ENCODE results near the gene RELA.
"Not testable (repeated sequence)": the region's sequence is repeated elsewhere in the genome, so short reads cannot be mapped to it uniquely, and the experiment has no call there.

The RELA gene

DNA sequence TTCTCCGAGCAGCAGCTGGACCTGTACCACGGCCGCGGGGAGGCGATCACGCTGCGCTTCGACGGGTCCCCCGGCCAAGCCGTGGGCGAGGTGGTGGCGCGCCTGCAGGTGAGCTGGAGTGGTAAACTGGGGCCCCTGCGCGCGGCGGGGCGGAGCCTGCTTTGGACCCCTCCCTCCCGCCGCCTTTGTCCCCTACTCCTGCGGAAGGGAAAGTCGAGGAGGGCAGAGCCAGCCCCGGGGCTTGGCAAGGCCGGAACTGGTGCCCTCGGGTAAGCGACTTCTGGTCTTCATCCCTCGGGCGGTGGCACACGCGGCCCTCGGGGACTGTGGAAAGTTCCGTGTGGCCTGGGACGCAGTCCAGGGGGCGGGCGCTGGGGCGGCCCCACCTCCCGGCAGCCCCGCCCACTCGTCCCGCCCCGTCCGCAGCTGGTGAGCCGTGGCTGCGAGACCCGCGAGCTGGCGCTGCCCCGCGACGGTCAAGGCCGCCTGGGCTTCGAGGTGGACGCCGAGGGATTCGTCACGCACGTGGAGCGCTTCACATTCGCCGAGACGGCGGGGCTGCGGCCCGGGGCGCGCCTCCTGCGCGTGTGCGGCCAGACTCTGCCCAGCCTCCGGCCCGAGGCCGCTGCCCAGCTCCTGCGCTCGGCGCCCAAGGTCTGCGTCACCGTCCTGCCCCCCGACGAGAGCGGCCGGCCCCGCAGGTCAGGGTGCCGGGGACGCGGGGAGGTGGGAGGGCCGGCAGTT is 15.6 kb downstream of the RELA start:
- DNase-seq = peak; percentile 41

DNA sequence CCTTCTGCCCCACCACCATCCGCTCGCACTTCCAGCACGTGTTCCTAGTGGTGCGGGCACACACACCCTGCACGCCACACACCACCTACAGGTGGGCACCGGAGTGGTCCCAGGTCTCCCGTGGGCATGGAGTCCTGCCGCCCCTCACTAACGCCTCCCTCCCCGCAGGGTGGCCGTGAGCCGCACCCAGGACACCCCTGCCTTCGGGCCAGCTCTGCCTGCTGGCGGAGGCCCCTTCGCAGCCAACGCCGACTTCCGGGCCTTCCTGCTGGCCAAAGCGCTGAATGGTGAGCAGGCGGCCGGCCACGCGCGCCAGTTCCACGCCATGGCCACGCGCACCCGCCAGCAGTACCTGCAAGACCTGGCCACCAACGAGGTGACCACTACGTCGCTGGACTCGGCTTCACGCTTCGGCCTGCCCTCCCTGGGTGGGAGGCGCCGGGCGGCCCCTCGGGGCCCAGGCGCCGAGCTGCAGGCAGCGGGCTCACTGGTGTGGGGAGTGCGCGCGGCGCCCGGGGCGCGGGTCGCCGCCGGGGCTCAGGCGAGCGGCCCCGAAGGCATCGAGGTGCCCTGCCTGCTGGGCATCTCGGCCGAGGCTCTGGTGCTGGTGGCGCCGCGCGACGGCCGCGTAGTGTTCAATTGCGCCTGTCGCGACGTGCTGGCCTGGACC is 16.3 kb downstream of the RELA start:
- no peak for DNase-seq

DNA sequence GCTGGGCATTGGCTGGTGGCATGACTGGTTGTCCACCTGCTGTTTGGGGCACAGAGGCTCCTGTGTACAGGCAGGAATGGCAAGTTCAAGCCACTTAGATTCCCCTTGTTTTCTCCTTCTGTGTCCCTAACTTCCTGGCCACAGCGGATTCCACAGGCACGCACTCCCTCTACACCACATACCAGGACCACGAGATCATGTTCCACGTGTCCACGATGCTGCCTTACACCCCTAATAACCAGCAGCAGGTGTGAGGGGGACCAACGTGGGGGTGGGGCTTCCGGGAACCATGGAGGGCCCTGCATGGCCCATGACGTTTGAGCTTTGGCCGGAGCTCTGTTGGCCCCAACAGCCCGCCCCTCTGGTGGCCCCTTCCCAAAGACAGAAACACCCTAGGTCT is 17.0 kb downstream of the RELA start:
- no peak for DNase-seq

DNA sequence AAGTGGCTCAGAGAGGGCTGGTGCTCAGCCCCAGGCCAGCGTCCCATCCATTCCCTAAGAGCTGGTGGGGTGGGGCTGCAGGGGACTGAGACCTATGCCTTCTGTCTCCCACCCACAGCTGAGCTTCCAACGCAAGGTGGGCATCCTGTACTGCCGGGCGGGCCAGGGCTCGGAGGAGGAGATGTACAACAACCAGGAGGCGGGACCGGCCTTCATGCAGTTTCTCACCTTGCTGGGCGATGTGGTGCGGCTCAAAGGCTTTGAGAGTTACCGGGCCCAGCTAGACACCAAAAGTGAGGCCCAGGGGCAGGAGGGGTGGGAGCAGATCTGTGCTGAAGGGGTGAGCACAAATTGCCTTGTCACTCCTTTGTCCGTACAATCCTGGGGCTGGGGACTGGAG is 17.9 kb downstream of the RELA start:
- no peak for DNase-seq

DNA sequence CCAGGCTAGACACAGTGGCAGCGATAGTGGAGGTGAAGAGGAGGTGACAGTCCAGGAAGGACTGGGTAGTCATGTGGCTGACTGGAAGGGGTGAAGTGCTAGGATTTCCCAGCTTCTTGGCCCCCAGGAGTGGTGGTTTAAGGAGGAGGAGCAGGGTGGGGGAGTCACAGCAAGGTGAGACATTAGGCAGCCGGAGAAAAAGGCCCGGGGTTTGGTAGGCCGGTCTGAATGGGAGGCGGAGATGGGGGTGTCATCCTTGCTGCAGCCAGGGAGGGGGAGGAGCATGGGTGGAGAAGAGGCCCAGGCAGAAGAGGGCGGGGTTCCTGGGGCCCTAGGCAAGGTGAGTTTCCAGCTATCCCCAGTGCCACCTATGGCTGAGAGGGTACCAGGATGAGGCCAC is 18.7 kb downstream of the RELA start:
- DNase-seq = no peak

DNA sequence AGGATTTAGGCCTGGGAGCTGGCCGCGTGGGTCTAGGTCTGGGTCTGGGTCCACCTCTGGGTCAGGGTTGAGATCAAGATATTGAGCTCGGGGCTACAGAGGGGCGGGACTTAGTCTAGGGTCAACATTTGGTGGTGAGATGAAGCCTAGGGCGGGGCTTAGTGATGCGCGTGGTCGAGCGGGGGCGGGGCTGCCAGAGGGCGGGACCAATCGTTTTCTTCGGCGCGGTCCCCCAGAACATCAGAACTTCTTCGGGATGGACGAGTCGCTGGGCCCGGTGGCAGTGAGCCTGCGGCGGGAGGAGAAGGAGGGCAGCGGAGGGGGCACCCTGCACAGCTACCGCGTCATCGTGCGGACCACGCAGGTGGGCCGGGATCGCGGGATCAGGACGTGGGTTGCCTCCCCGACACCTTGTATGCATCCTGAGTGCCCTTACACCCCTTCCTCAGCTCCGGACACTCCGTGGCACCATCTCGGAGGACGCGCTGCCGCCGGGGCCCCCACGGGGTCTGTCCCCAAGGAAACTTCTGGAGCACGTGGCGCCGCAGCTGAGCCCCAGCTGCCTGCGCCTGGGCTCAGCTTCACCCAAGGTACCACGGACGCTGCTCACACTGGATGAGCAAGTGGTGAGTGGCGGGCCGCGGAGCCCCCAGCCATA is 20.6 kb downstream of the RELA start:
- DNase-seq = peak; percentile 73

DNA sequence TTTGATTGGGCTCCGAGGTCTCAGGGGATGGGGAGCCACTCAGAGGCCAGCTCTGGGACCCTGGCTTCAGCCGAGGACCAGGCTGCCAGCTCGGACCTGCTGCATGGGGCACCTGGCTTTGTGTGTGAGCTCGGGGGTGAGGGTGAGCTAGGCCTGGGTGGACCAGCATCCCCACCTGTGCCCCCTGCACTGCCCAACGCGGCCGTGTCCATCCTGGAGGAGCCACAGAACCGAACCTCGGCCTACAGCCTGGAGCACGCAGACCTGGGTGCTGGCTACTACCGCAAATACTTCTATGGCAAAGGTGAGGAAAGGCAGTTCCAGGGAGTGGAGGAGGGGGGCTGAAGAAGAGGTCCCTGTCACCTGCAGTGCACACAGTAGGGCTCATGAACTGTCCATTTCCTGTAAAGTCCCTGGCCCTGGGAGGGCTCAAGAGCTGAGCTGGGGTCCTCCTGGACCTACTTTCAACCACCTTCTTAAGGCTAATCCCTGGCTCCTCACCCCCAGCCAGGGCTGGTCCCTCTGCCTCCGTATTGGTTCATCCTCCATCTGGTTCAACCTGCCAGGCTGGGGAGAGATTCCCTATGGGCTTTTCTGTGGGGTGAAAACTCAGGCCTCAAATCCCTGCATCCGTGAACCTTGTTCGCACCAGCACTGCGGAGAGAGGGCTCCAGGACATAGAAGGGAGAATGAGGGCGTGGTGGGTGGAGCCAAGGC is 21.3 kb downstream of the RELA start:
- peak; percentile 73 for DNase-seq

DNA sequence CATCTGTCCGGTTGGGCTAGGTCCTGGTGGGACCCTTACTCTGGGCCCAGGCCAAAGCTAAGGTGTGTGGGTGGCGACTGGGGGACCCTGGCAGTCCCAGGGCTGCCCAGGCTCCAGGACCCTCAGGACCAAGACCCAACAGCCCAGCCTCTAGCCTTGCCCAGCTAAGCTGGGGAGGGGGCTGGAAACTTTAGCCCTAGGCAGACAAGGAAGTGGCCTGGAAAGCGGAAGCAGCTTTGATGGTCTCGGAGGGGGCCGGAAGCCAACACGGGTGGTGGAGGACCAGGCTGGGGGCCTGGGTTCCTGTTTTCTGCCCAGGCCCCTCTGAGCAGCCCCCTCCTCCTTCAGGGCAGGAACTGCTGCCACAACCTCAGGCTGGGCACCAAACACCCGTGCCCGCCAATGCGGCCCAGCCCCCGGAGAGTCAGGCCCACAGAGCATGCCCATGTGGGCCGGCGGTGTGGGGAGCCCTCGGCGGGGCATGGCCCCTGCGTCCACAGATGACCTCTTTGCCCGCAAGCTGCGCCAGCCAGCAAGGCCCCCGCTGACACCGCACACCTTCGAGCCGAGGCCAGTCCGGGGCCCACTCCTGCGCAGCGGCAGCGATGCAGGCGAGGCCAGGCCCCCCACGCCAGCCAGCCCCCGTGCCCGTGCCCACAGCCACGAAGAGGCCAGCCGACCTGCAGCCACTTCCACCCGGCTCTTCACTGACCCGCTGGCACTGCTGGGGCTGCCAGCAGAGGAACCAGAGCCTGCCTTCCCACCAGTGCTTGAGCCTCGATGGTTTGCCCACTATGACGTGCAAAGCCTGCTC is 22.0 kb downstream of the RELA start:
- no peak for DNase-seq

DNA sequence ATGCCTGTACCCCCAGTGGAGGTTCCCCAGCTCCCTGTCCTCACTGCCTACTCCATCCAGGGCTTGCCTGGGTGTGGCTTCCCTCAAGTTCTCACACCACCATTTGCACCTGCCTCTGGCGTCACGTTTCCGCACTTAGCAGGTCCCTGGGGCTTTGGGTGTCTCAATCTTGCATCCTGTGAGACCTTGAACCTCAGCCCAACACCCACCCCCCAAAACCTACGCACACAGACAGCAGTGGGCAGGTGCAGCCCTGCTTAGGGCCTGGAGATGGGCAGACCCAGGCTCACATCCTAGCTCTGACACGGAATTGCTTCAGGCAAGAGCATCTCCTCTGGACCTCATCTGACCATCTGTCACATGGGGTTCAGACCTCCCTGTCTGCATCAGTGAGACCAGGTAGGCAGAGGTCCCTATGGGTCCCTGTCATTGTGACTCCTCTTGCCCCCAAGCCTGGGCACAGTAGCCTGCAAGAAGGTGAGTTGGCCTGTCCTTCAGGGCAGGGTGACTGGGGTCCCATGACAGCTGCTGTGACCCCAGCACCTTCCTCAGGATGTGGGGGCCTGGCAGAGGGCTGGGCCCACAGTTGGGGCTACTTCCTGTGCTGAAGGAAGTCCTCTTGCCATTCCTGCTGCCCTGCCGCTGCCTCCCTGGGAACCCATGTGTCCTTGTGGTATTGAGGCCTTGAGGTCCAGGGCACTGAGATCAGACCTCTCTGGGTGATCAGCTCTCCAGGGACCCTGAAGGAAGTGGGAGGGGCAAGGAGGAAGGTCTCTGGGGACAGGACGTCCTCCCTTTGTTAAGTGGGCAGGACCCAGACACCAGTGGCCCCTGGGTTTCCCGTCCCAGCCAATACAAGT is 22.9 kb downstream of the RELA start:
- no peak for DNase-seq

DNA sequence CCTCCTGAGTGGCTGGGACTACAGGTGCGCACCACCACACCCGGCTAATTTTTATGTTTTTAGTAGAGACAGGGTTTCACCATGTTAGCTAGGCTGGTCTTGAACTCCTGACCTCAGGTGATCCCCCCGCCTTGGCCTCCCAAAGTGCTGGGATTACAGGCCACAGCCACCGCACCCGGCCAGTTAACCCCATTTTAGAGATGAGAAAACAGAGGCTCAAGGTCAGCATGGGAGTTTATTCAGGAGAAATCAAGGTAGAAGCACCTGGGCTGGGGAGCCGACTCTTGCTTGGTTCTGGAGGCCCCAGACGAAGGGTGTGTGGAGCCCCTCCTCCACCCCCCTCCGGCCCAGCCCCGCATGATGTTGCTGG is 23.5 kb downstream of the RELA start:
- not testable (repeated sequence) for DNase-seq

DNA sequence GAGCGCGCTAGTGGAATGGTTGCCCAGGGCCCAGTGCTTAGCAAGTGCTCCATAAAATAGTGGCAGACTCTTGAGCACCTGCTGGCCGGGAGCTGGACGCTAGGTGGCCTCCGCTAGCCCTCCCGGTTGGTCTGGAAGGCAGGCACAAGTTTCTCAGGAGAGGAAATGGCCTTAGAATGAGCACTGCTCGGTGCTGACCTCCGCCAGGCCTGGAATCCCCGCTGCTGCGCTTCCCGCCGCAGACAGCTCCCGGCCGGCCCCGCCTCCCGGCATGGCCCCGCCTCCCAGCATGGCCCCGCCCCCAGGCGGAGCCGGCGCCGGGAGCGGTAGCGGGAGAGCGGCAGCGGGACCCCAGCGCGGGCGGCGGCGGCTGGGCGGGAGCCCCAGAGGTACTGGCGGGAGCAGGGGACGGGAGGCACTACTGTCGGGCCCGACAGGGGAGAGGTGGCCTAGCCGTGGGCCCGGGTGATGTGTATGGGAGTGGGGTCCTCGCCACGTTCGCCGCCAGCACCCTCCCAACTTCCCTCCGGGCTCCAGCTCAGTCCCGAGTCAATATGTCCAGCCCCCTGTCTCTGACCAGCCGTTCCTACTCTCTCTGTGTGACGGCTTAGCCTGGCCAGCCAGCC is 24.8 kb downstream of the RELA start, which contains the start of gene SIPA1:
Gene SIPA1, plus strand, starts transcription at position 308 of the 626 bp plus-strand sequence. CDS start 2,821 bp downstream, outside the sequence.
- DNase-seq = peak; percentile 65

DNA sequence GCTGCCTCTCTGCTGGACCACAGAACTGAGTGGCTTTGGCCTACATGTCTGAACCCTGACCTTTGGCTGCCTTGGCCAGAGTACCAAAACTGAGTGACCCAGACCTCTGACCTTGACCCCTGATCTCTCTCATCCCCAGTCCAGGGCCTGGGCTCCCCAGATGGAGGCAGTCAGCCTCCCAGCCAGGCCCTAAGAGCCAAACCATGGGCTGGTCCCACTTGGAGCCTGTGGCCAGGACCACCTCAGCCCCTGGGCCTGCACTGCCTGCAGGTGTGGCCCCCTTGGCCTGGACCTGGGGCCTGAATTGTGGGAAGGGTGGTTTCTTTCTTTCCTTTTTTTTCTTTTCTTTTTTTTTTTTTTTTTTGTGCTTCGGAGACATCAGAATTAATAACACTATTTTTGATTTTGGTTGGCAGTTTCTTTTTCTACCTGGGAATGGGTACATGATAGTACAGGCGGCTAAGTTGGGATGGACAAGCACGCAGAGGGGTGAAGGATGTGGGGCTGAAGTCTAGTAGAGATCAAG is 25.6 kb downstream of the RELA start:
- DNase-seq = no peak

DNA sequence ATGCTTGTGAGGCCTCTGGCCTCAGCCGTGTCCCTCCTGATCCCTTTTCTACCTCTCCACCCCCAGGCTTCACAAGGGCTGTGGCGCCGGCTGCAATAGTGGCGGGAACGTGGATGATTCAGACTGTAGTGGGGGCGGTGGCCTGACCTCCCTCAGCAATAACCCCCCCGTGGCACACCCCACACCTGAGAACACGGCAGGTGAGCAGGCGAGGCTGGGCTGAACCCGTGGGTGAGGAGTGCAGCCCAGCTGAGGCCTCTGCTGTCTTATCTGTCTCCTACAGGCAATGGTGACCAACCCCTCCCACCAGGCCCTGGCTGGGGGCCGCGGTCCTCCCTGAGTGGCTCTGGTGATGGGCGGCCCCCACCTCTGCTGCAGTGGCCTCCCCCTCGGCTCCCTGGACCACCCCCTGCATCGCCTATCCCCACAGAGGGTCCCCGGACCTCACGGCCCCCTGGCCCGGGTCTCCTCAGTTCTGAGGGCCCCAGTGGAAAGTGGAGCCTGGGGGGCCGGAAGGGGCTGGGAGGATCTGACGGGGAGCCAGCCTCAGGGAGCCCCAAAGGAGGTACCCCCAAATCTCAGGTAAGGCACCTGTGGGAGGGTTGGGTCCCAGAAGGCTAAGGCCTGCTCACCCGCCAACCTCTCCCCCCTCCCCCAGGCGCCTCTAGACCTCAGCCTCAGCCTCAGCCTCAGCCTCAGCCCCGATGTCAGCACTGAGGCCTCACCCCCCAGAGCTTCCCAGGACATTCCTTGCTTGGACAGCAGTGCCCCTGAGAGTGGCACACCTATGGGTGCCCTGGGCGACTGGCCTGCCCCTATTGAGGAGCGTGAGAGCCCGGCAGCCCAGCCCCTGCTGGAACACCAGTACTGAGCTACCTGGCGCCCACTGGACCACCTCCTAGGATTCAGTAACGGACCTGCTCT is 26.3 kb downstream of the RELA start:
- no peak for DNase-seq

DNA sequence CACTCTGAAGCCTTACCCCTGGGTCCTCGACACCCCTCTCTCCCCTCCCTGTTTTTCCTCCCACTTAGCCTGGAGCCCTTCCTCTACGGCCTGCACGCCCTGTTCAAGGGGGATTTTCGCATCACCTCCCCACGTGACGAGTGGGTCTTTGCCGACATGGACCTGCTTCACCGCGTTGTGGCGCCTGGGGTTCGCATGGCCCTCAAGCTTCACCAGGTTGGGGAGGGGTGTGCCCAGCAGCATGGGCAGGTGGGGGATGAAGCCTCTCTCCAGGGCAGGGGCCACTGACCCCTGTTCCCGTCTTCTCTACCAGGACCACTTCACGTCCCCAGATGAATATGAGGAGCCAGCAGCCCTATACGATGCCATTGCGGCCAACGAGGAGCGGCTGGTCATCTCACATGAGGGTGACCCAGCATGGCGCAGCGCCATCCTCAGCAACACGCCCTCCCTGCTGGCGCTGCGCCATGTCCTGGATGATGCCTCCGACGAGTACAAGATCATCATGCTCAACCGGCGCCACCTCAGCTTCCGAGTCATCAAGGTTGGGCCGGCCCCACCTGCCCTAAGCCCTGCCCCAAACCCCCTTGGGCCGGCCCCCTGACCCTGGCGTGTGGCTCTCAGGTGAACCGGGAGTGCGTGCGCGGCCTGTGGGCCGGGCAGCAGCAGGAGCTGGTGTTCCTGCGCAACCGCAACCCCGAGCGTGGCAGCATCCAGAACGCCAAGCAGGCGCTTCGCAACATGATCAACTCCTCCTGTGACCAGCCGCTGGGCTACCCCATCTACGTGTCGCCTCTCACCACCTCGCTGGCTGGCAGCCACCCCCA is 27.6 kb downstream of the RELA start:
- no peak for DNase-seq

DNA sequence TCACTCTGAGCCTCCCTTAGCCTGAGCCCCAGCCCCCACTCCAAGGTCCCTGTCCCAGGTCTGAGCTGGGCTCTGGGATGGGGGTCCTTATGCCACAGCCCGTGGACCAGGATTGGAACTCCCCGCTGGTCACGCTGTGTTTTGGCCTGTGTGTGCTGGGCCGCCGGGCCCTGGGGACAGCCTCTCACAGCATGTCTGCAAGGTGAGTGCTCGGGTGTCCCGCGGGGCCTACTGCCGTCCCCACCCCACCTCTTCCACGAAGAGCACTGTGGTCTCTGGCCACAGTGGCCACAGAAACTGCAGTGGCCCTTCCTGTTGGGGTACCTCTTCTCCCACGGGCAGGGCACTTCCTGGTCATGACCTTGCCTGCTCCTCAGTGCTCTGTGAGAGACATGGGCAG is 28.3 kb downstream of the RELA start:
- DNase-seq = no peak

DNA sequence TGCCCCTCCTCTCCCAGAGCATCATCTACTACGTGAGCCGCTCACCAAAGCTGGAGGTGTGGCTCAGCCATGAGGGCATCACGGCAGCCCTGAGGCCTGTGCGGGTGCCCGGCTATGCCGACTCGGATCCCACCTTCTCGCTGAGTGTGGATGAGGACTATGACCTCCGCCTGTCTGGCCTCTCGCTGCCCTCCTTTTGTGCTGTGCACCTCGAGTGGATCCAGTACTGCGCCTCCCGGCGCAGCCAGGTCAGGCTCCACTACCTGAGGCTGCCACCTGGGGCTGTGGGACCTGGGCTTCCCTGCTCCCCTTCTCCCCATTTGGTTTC is 28.6 kb downstream of the RELA start:
- DNase-seq = no peak

DNA sequence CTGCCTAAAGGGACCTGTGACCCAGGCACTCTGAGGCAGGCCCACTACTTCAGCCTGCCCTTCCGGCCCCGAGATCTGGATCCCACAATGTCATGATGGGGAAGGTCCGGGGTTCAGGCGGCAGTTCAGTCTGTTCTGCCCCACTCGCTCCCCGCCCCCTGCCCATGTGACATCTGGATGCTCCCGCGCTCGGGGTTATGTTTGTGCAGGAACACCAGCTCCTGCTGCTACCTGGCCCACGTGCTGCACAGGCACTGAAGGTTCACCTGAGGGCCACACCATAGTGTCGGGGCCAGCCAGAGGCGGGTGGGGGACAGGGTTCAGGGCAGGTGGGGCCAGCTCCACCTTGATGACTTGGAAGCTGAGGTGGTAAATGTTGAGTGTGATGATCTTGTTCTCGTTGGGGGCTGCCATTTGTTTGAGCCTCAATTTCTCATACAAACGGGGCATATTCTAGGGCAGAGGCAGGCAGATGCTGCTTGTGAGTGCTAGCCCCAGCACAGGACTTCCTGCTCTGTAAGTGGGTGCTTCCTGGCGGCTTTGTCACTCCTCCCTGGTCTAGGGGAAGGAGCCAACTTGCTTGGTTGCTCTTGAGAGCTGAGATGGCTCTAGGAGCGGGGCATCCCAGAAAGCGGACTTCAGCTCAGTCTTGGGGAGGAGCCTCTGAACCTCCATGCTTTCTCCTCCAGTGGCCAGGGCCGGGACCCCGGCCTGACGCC is 29.2 kb downstream of the RELA start:
- DNase-seq = no peak

DNA sequence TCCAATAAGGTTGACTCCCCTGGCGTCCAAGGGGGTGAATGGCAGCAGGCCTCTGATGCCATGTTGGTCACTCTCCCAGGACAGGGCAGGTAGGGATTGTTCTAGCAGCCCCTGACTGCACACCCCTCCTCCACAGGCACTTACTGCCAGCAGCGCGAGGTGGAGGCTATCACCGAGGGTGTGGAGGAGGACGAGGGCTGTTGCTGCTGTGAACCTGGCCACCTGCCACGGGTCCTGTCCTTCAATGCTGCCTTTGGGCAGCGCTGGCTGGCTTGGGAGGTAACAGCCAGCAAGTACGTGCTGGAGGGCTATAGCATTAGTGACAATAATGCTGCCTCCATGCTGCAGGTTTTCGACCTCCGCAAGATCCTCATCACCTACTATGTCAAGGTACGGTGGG is 32.5 kb downstream of the RELA start:
- no peak for DNase-seq
